ENCODE results near the gene PHYH.
"Not testable (repeated sequence)": the region's sequence is repeated elsewhere in the genome, so short reads cannot be mapped to it uniquely, and the experiment has no call there.

Gene PHYH

DNA sequence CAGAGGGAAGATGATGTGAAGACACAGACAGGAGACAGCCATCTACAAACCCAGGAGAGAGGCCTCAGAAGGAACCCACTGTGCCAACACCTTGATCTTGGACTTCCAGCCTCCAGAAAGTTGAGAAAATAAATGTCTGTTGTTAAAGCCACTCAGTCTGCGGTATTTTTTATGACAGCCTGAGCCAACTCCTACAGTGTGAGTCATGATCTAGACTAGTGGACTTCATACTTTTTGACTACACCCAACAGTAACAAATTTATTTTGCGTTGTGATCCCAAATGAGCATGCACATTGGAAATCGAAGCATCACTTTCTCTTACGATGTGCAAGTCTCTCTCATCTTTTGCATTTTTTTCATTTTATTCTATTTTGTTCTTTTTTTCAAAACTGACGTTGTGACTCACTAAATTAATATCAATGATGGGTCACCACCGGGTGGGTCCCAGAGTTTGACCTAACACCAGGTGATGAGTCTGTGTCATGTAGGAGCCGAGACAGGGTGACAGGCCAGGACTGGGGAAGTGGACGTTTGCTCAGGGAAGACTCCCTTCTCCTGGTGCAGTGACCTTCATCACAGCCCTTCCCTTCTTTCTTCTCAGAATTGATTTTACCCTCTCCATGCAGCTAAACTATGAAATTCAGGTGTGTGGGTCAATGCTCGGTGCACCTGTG, 28.9 kb downstream of the PHYH start:
- no peak for DNase-seq

DNA sequence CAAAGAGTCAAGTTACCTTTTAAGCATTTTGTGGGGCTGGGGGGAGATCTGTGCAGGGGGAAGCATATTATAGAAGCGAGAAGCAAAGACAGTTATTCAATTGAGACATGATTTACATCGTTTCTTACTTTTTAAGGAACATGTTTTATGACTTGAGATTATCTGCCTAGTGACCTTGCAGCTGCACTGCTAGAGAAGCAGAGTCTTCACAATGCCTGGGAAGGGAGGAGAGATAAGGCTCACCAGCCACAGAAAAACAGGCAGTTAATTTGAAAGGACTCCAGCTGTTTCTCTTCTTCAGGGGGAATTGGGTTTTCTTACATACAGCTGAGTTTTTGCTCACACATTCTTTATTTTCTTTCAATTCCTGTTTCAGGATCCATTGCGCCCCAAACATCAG, 31.0 kb downstream of the PHYH start:
- DNase-seq = no peak

DNA sequence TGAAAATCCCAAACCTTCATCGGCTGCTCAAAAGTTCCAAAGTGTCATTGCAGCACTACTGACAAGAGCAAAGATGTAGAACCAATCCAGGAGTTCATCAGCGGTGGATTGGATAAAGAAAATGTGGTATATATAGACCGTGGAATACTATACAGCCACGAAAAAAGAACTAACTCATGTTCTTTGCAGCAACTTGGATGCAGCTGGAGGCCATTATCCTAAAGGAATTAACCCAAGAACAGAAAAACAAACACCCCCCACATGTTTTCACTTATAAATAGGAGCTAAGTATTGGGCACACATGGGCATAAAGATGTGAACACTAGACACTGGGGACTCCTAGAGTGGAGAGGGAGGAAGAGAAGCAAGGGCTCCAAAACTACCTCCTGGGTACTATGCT, 31.6 kb downstream of the PHYH start:
- DNase-seq = no peak

DNA sequence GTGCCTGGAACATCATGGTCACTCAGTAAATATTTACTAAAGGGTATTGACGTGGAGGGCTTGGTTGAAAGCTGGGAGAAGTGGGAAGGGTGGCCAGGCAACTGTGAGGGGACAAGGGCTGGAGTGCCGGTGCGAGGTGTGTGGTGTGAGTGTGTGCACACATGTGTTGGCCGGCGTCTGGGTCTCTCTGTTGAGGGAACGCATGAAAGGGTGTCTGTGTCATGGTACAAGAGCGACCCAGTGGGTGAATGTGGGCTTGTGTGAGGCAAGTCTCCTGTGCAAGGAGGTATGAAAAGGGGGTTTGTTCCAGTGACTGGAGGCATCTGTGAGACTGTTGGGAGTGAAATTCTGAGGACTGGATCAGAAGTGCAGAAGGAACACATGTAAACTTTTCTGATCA, 36.3 kb downstream of the PHYH start:
- DNase-seq = no peak

DNA sequence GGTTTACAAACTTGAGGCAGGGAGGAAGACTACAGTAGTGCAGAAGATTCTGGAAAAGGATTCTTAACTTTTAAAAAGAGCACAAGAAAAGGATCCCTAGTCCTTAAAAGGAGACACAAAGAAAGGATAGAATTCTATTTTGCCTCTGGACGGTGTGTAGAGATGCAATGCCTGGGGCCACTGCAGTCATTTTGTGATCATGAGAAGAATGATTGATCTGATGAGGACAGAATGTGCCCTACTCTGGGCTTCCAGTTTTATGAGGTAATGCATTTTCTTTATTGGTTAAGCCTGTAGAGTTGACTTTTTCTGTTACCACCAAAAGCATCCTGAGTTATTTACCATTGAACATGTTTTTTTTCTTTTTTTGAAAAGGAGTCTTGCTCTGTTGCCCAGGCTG, 37.4 kb downstream of the PHYH start:
- no peak for DNase-seq

DNA sequence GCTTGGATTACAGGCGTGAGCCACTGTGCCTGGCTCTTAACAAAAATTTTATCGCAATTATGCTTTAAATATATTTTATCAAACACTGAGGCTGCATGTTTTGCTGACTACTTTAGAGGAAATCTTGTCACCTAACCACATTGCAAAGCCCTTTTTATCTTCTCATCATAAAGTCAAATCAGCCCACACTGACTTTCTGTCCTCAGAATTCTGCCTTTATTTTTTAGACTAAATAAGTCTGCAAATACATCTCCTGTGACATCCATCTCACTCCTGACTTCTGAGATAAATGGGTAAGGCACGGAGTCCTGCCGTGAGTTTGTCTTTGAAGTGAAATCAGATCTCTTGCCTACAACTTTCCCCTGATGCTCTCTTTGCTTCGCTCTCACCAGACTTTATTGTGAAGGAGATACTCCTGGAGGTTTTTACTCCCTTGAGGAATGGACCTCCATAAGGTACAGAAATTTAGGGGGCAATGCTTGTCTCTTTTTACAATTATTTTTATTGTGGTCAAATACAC, 42.2 kb downstream of the PHYH start:
- no peak for DNase-seq

DNA sequence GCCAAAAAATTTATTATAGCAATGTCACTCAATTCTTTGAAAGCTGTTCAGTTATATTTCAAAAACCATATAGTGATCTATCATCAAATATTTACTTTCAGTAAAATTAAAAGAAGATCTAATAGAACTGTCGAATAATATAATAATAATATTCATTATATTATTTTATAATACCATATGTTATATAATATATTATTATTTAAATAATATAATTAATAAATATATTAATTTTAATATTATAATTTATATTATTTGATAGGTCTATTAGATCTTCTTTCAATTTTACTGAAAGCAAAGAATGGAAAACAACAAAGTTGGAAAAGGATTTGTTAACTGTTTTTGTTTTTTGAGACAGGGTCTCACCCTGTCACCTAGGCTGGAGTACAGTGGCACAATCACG, 43.2 kb downstream of the PHYH start:
- DNase-seq = no peak

DNA sequence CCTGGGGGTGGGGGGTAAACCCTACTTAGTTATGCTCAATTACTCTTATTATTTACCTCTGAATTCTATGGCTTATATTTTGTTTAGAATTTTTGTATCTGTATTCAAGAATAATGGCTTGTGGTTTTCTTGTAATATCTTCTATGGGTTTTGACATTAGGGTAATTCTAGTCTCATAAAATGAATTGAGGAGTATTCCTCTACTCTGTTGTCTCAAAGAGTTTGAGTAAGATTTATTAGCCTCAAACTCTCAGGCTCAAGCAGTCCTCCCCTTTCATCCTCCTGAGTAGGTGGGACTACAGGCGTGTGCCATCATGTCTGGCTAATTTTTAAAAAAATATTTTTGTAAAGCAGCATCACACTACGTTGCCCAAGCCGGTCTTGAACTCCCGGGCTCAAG, 46.1 kb downstream of the PHYH start:
- DNase-seq = no peak

DNA sequence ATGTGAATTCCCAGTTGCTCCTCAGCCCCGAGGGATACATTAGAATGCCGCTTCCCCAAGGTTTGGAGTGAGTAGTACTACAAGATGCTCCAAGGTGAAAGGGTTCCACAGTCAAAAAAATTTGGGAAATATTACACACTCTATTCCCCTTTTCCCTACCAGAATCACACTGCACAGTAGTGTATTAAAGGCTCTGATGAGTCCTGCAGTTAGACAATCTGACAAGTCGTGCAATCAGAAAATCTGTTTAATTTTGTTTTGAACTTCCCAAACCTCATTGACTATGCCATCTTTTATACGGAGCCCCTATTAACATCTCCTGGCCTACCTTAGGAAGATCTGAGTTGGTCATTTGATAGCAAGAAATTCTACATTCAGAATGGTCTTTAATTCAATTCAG, 52.1 kb downstream of the PHYH start:
- DNase-seq = no peak

DNA sequence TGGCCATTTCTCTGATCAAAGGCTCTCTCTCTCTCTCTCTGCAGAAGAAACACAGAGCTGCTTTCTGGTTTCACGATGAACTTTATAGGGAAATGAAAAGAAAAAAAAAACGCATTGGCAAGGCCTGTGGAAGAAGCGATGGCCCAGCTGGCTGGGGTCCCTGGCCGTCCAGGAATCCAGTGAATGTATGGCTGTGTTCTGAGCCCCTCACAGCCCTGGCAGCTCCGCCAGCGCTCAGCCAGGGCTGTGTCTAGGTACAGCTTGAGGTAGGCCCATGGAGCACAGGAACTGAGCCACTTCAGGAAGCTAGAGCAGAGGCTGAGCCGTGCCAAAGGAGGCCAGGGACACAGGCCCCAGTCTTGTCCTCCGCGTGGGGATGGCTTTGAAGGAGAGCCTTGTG, 52.6 kb downstream of the PHYH start:
- DNase-seq = no peak

DNA sequence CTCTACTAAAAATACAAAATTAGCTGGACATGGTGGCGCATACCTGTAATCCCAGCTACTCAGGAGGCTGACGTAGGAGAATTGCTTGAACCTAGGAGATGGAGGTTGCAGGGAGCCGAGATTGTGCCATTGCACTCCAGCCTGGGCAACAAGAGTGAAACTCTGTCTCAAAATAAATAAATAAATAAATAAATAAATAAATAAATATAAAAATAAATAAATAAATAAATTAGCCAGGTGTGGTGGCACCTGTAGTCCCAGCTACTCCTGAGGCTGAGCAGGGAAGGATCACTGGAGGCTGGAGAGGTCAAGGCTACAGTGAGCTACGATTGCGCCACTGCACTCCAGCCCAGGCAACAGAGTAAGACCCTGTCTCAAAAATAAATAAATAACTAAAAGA, 57.6 kb downstream of the PHYH start:
- not testable (repeated sequence) for DNase-seq

DNA sequence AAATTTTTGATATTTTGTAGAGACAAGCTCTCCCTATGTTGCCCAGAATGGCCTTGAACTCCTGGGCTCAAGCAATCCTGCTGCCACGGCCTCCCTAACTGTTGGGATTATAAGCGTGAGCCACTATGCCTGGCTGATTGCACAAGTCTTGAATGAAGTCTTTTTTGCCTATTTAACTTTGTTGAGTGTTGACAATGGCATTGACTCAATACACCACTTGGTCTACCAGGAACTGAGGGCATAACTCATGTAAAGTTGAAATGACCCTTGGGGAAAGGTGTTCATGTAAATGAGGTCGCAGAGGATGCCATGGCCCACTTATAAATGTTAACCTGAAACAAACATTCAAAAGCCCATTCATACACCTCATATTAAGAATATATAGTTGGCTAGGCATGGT, 58.3 kb downstream of the PHYH start:
- no peak for DNase-seq

DNA sequence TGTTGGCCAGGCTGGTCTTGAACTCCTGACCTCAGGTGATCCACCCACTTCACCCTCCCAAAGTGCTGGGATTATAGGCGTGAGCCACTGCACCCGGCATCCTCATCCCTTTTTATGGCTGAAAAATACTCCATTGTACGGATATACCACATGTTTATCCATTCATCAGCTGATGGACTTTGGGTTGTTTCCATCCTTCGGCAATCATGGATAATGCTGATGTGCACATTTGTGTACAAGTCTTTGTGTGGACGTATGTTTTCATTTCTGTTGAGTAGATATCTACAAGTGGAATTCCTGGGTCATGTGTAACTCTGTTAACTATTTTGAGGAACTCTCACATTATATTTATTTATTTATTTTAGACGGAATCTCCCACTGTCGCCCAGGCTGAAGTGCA, 59.9 kb downstream of the PHYH start:
- DNase-seq = no peak

DNA sequence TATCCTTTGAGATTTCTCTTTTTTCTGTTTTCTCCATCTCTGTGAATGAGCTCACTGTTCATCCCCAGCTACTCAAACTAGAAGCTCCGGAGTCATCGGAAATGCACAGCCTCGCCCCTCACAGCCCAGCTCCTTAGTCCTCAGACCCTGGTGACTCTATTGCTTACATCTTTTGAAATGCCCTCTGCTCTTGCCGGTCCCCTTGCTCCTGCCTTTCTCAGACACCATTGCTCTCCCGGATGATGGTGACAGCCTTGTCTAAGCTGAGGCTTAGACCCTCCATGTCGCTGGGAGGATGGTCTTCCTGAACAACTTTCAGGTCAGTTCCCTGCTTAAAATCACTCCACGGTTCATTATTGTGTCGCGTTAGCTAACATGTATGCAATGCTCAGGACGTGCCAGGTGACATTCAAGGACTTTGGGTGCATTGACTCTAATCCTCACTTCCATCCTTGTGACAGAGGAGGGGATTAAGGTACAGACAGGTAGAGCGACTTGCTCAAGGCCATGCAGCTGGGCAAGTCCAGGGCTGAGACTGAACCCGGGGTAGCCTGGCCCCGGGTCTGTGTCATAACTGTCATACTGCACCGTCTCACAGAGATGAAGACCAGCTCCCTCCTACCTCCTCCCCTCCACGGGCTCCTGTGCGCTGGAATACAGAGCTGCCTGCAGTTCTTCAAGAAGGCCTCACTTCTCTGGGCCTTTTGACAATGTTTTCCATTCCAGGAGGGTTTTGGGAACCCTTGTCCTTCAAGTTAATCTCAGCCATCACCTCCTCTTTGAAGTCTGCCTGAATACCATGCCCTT, 61.4 kb downstream of the PHYH start:
- DNase-seq = no peak

DNA sequence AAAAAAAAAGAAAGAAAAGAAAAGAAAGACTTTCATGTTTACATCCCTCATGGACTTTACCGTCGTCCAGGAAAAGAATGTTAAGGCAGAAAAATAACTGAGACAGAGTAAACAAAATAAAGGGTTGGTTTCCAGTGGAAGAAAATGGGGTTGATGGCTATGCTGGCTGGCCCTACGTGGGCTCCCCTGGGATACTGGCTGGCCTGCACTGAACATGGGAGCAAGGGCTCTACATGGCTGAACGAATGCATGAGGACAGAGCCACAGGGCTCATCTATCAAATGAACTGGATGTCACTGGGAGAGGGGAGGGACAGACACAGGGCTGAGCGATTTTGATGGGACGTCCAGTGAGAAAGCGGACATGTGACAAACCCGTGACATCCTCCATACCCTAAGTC, 63.2 kb downstream of the PHYH start:
- DNase-seq = no peak

DNA sequence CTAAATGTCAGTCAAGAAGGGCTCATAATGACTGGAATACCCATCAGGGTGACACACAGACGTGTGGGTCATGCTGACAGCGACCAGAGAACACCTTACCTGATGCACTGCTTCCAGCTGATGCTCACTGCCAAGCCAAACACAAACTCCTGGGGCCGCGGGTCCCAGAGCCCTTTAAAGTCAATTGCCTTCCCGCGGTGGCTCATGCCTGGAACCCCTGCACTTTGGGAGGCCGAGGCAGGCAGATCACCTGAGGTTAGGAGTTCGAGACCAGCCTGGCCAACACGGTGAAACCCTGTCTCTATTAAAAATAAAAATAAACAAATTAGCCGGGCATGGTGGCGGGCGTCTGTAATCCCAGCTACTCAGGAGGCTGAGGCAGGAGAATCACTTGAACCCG, 65.1 kb downstream of the PHYH start:
- DNase-seq = not testable (repeated sequence)

DNA sequence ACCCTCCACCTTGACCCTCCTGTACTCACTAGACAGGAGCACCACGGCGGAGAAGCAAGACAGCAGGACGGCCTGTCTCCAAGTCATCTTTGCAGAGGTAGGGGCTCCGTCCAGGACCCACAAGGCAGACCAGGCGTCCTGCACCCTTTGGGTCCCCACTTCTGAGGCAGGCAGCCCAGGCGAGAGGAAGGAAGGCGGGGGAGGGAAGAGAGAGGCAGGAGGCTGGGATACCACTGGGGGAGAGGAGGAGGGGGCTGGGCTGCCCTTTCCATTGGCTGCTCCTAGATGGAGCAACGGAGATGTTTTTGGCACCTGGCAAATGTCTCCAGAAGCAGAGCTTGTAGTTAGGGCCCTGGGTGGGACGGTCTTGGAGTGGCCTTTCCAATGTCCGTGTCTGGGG, 65.7 kb downstream of the PHYH start, which contains the start of gene UCMA:
Gene UCMA (minus strand): TSS at position 203 of the 400 bp plus-strand sequence. CDS start 116 bp downstream, at position 87.
- no peak for DNase-seq

DNA sequence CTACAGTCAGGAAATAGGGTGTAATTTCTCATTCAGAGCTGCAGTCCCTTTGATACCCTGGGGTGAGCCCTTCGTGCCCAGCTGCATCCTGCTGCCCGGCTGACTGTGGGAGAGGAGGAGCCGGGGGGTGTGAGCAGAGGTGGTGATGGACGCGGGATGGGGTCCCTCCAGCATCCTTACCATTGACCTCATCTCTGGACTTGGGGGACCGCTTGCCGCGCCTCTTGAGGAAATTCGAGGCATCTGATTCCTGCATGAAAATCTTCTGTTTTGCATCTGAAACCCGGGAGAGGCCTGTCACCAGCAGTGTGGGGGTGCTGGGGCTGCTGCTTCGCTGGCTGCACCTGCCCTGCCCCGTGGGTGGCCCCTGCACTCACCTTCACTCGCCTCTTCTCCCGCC, 66.5 kb downstream of the PHYH start:
- no peak for DNase-seq

DNA sequence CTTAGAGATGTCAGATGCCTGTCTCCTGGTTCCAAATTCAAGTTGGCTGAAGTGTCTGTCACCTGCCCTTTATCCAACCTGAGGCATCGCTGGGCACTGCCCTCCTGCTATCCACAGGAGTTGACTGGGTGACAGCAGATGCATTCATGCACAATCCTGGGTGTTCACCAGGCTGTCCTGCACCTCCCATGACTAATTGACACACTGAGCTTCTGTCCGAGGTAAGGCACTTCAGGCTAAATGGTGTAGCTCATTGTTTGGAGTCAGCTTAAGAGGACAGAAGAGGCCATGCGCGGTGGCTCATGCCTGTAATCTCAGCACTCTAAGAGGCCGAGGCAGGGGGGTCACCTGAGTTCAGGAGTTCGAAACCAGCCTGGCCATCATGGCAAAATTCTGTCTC, 68.1 kb downstream of the PHYH start:
- DNase-seq = no peak

DNA sequence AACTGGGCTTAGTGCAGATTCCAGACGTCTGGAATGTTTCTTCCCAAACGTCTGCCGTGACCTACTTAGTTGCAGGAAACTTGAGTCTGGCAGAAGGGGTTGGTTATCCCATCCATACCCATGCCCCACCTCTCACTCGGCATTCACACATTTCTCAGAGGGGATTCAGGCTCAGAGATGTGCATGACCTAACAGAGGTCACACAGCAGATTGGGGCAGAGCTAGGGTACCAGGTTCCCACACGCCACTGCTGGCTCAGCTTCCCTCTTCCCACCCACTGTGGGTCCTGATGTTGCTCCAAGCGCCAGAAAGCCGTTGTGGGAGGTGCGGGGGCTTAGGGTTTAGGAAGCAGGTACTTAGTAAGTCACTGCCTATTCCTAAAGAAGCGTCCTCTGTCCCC, 68.7 kb downstream of the PHYH start:
- DNase-seq = no peak

All from activated gamma-delta T cell (primary cell).